ENCODE data around the gene STARD3NL.

- TF ChIP-seq EZH2phosphoT487 (IDR thresholded peaks at IDR 0.05; ENCODE audit: low read depth, severe bottlenecking, unreplicated experiment) = no peak
- TF ChIP-seq EZH2 (IDR thresholded peaks at IDR 0.05; ENCODE audit: borderline replicate concordance) = no peak
- no peak for TF ChIP-seq CTCF (IDR thresholded peaks at IDR 0.05; ENCODE audit: poor library complexity)
Observed at GRCh38 chr7:38168890-38169570, 9.0 kb upstream of the STARD3NL start.

All from hepatocyte (in vitro differentiated cells).